Epithelial cell of proximal tubule (primary cell): ENCODE data around the gene RAB5IF. TPM values are rescaled to one million over a fixed set of nuclear protein-coding genes. Genes with fewer than 3 reads are reported as not detected.
A peak's percentile ranks its signal among the peaks of the same experiment; 100 is the strongest.
"Not testable (repeated sequence)": the region's sequence is repeated elsewhere in the genome, so short reads cannot be mapped to it uniquely, and the experiment has no call there.

Experiments
- DNase-seq: peaks from one replicate; pipeline ENCODE4 v3.0.0-alpha.2; 2011; ENCODE audit warnings: low read depth
- H3K4me3 ChIP-seq: 2 replicates; pipeline ENCODE4 v1.5.1; 2011; ENCODE audit warnings: low read depth, mild to moderate bottlenecking, low read length
- CTCF ChIP-seq: conservative IDR thresholded peaks from 2 replicates; pipeline ENCODE4 v1.5.1; 2012; ENCODE audit warnings: low read depth, mild to moderate bottlenecking, low read length
- total RNA-seq: library from RNA; depleted of rRNA; stranded (reverse); fragments of >200 nt; gene quantifications from 2 replicates; pipeline ENCODE4 v1.2.3, GENCODE V29; 2015

RAB5IF gene
- total RNA-seq = 142 and 190 TPM in 2 replicates

GRCh38 chr20:36605399-36606157 is at the start of gene RAB5IF:
RAB5IF (plus strand) TSS chr20:36605779; CDS start chr20:36605952, 173 bp downstream.
- TF ChIP-seq CTCF = peak; percentile 89
- peak within 1 kb of the TSS; percentile 99 for H3K4me3 ChIP-seq
- peak; percentile 77 for DNase-seq

- no peak for TF ChIP-seq CTCF
- no peak for DNase-seq
- H3K4me3 ChIP-seq = no peak overlapping the region
Measured at GRCh38 chr20:36562724-36563123, 42.9 kb upstream of the RAB5IF start.

GRCh38 chr20:36563374-36563773 is 42.2 kb upstream of the RAB5IF start:
- no peak for TF ChIP-seq CTCF
- no peak overlapping the region for H3K4me3 ChIP-seq
- no peak for DNase-seq

GRCh38 chr20:36564078-36564725 is 41.4 kb upstream of the RAB5IF start:
- H3K4me3 ChIP-seq, DNase-seq: not testable (repeated sequence)

GRCh38 chr20:36564726-36565121 is 40.9 kb upstream of the RAB5IF start:
- H3K4me3 ChIP-seq, DNase-seq: not testable (repeated sequence)

- no peak for DNase-seq
- TF ChIP-seq CTCF = no peak
- H3K4me3 ChIP-seq = no peak overlapping the region
Measured at GRCh38 chr20:36565520-36565919, 40.1 kb upstream of the RAB5IF start.

- H3K4me3 ChIP-seq = no peak overlapping the region
- no peak for TF ChIP-seq CTCF
- no peak for DNase-seq
Measured at GRCh38 chr20:36569847-36570429, 35.6 kb upstream of the RAB5IF start.
